Neural cell (in vitro differentiated cells): Measurements from ENCODE around the gene NOSTRIN. TPM values are rescaled to one million over a fixed set of nuclear protein-coding genes. Genes with fewer than 3 reads are reported as not detected.
"Not testable (repeated sequence)": the region's sequence is repeated elsewhere in the genome, so short reads cannot be mapped to it uniquely, and the experiment has no call there.

ENCODE experiments used
- H2AFZ ChIP-seq: fragments of 200-600, 300-800 bp; sonication (generic), shearing (Covaris generic); 2 replicates; pipeline ENCODE4 v1.6.0; 2014; ENCODE audit warnings: low read depth, mild to moderate bottlenecking, antibody characterized with exemption, low read length, moderate library complexity
- H3F3A ChIP-seq: fragments of 200-600 bp; shearing (Covaris generic); 2 replicates; pipeline ENCODE4 v1.6.1; 2016; ENCODE audit warnings: mild to moderate bottlenecking, moderate library complexity, mixed read lengths, antibody characterized with exemption, low read length; ENCODE audit not compliant: insufficient read depth, poor library complexity, severe bottlenecking
- H3K27ac ChIP-seq: fragments of 200-600, 300-800 bp; sonication (generic), shearing (Covaris generic); 2 replicates; pipeline ENCODE4 v1.5.1; 2014; ENCODE audit warnings: mild to moderate bottlenecking, low read length, moderate library complexity
- H3K27me3 ChIP-seq: fragments of 300-800, 200-600 bp; sonication (generic), shearing (Covaris generic); 2 replicates; pipeline ENCODE4 v1.6.0; 2014; ENCODE audit warnings: mild to moderate bottlenecking, low read depth, low read length, moderate library complexity; ENCODE audit not compliant: insufficient read depth
- H3K36me3 ChIP-seq: fragments of 300-800, 200-600 bp; sonication (generic), shearing (Covaris generic); 2 replicates; pipeline ENCODE4 v1.5.1; 2014; ENCODE audit warnings: mild to moderate bottlenecking, antibody characterized with exemption, low read length, moderate library complexity; ENCODE audit not compliant: insufficient read depth
- H3K4me2 ChIP-seq: fragments of 300-800, 200-600 bp; sonication (generic), shearing (Covaris generic); 2 replicates; pipeline ENCODE4 v1.6.0; 2014; ENCODE audit warnings: mild to moderate bottlenecking, low read length
- H3K4me3 ChIP-seq: fragments of 300-800, 200-600 bp; sonication (generic), shearing (Covaris generic); 2 replicates; pipeline ENCODE4 v1.5.1; 2014; ENCODE audit warnings: mild to moderate bottlenecking, low read length, moderate library complexity
- H3K79me2 ChIP-seq: fragments of 200-600 bp; shearing (Covaris generic); replicated peaks from 2 replicates; pipeline ENCODE4 v1.6.0; 2014; ENCODE audit warnings: mild to moderate bottlenecking, low read length, moderate library complexity; ENCODE audit not compliant: insufficient read depth
- H3K9ac ChIP-seq: fragments of 300-800, 200-600 bp; sonication (generic), shearing (Covaris generic); 2 replicates; pipeline ENCODE4 v1.6.1; 2016; ENCODE audit warnings: mild to moderate bottlenecking, low read length, mixed read lengths
- H3K9me2 ChIP-seq: fragments of 200-600 bp; shearing (Covaris generic); 2 replicates; pipeline ENCODE4 v1.6.1; 2016; ENCODE audit warnings: mild to moderate bottlenecking, low read length, mixed read lengths; ENCODE audit not compliant: insufficient read depth
- H3K9me3 ChIP-seq: fragments of 200-600, 300-800 bp; sonication (generic), shearing (Covaris generic); 2 replicates; pipeline ENCODE4 v1.6.1; 2016; ENCODE audit warnings: mild to moderate bottlenecking, mixed run types, low read length, moderate library complexity, mixed read lengths
- H4K20me1 ChIP-seq: fragments of 200-600 bp; shearing (Covaris generic); 2 replicates; pipeline ENCODE4 v1.6.1; 2016; ENCODE audit warnings: mild to moderate bottlenecking, mixed run types; ENCODE audit not compliant: insufficient read depth
- CTCF ChIP-seq: fragments of 450-650 bp; IDR thresholded peaks from 2 replicates; pipeline ENCODE4 v1.5.1; 2014; ENCODE audit warnings: antibody characterized with exemption, mild to moderate bottlenecking, moderate library complexity; ENCODE audit not compliant: poor library complexity, severe bottlenecking
- EP300 ChIP-seq: fragments of 450-650 bp; conservative IDR thresholded peaks from 2 replicates; pipeline ENCODE4 v1.6.1; 2014; ENCODE audit warnings: antibody characterized with exemption, mild to moderate bottlenecking, moderate library complexity; ENCODE audit not compliant: poor library complexity, severe bottlenecking
- EZH2 ChIP-seq: fragments of 200-600, 300-800 bp; shearing (Covaris generic), sonication (generic); IDR thresholded peaks from 2 replicates; pipeline ENCODE4 v1.6.1; 2014; ENCODE audit warnings: antibody characterized with exemption, low read length, borderline replicate concordance, mild to moderate bottlenecking; ENCODE audit not compliant: insufficient read depth, poor library complexity, severe bottlenecking
- MXI1 ChIP-seq: fragments of 450-650 bp; conservative IDR thresholded peaks from 2 replicates; pipeline ENCODE4 v1.6.1; 2014; ENCODE audit warnings: antibody characterized with exemption, mild to moderate bottlenecking; ENCODE audit not compliant: poor library complexity, severe bottlenecking
- POLR2AphosphoS5 ChIP-seq: IDR thresholded peaks from 2 replicates; pipeline ENCODE4 v1.6.1; 2012
- RAD21 ChIP-seq: fragments of 450-650 bp; conservative IDR thresholded peaks from 2 replicates; pipeline ENCODE4 v1.6.1; 2014; ENCODE audit warnings: antibody characterized with exemption, mild to moderate bottlenecking, moderate library complexity
- REST ChIP-seq: IDR thresholded peaks from 2 replicates; pipeline ENCODE4 v1.6.1; 2012; ENCODE audit warnings: borderline replicate concordance
- SMC3 ChIP-seq: fragments of 450-650 bp; conservative IDR thresholded peaks from 2 replicates; pipeline ENCODE4 v1.6.1; 2014; ENCODE audit warnings: antibody characterized with exemption, mild to moderate bottlenecking, moderate library complexity; ENCODE audit not compliant: poor library complexity
- TAF1 ChIP-seq: IDR thresholded peaks from 2 replicates; pipeline ENCODE4 v1.6.1; 2012; ENCODE audit warnings: low read depth
- polyA plus RNA-seq: library from polyadenylated mRNA; depleted of rRNA; stranded (reverse); fragments of >200 nt; gene quantifications from 2 replicates; pipeline ENCODE4 v1.2.3, GENCODE V29; 2014

NOSTRIN gene
- polyA plus RNA-seq, 1 donor from 2014 or later = not detected

- H3K36me3 ChIP-seq = no peaks in the 10 kb centered on the region
Observed at GRCh38 chr2:168790226-168790902, 12.1 kb upstream of the NOSTRIN start.

GRCh38 chr2:168791140-168791539 is 11.3 kb upstream of the NOSTRIN start:
- H3K4me3 ChIP-seq, H3K4me2 ChIP-seq, H3K9me3 ChIP-seq, H3K9ac ChIP-seq, H3K27me3 ChIP-seq, H3K36me3 ChIP-seq, H3K79me2 ChIP-seq, H3F3A ChIP-seq, H3K9me2 ChIP-seq, H4K20me1 ChIP-seq, H2AFZ ChIP-seq, H3K27ac ChIP-seq: not testable (repeated sequence)

More at GRCh38 chr2:168790226-168790902, 12.1 kb upstream of the NOSTRIN start:
- Histone ChIP-seq H3K27me3 (no peaks in the 10 kb centered on the region), H3K79me2 (no peaks in the 10 kb centered on the region), H3K27ac (no peak overlapping the region), H4K20me1 (no peaks in the 10 kb centered on the region), H3K9me3 (no peaks in the 10 kb centered on the region), H3K4me3 (no peak overlapping the region), H3F3A (no peaks in the 10 kb centered on the region), H3K4me2 (no peak overlapping the region), H3K9me2 (no peaks in the 10 kb centered on the region), H3K9ac (no peak overlapping the region), H2AFZ (no peak overlapping the region)
- TF ChIP-seq MXI1 = no peak
- no peak for TF ChIP-seq EZH2
- no peak for TF ChIP-seq TAF1
- TF ChIP-seq REST = no peak
- TF ChIP-seq EP300 = no peak
- TF ChIP-seq RAD21 = no peak
- no peak for TF ChIP-seq SMC3
- no peak for TF ChIP-seq CTCF
- no peak for TF ChIP-seq POLR2AphosphoS5

GRCh38 chr2:168793596-168793995 is 8.8 kb upstream of the NOSTRIN start:
- Histone ChIP-seq H2AFZ (no peak overlapping the region), H3K9ac (no peak overlapping the region)

More at GRCh38 chr2:168793596-168793995, 8.8 kb upstream of the NOSTRIN start:
- no peaks in the 10 kb centered on the region for H4K20me1 ChIP-seq
- H3K4me2 ChIP-seq = no peak overlapping the region
- H3K27ac ChIP-seq = no peak overlapping the region
- no peaks in the 10 kb centered on the region for H3K9me2 ChIP-seq
- H3K79me2 ChIP-seq = no peaks in the 10 kb centered on the region
- H3K9me3 ChIP-seq = no peaks in the 10 kb centered on the region
- no peaks in the 10 kb centered on the region for H3K27me3 ChIP-seq
- H3F3A ChIP-seq = no peaks in the 10 kb centered on the region
- H3K36me3 ChIP-seq = no peaks in the 10 kb centered on the region
- TF ChIP-seq EZH2 (no peak), REST (no peak), SMC3 (no peak), RAD21 (no peak), EP300 (no peak), MXI1 (no peak), CTCF (no peak), POLR2AphosphoS5 (no peak), TAF1 (no peak)
- no peak overlapping the region for H3K4me3 ChIP-seq
